SK-N-SH (cell line): Measurements from ENCODE around the gene DMRTB1.

Experiments used
- POLR2AphosphoS5 ChIP-seq: IDR thresholded peaks from 2 replicates; pipeline ENCODE4 v1.6.1; 2012; ENCODE audit warnings: low read depth, low read length
- YY1 ChIP-seq: IDR thresholded peaks from 2 replicates; pipeline ENCODE4 v1.4.0; 2012; ENCODE audit warnings: low read depth, mild to moderate bottlenecking

DNA sequence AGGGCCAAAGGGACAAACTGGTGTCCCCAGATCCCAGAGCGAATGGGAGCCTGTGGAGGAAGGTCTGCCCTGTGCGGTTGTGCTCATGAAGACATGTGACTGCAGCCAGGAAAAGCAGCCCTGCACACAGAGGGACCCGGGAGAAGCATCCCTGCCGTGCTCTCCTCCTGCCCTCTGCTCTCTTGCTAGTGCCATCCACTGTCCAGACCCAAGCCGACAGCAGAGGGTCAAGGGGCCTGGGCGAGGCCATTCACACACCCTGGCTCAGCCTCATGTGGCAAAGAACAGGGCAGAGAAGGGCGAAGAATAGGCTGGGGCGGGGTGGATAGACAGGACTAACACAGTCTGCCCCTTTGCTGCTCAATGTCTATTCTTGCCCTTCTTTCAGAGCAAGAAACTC is 17.4 kb downstream of the DMRTB1 start:
- TF ChIP-seq YY1 = no peak
- no peak for TF ChIP-seq POLR2AphosphoS5
